NCI-H2227 treated with DMSO at 0.1 percent for 48 hours (cell line): Measurements from ENCODE around the gene PSAT1.
A peak's percentile ranks its signal among the peaks of the same experiment; 100 is the strongest.

Source experiments
- DNase-seq: peaks from one replicate; lab custom pipeline; 2025; lab: John Stamatoyannopoulos, UW

The PSAT1 gene

GRCh38 chr9:78292716-78293497, 4.0 kb upstream of the PSAT1 start:
- DNase-seq: no peak

- DNase-seq: no peak
Observed at GRCh38 chr9:78294290-78295176, 2.4 kb upstream of the PSAT1 start.

GRCh38 chr9:78295177-78295575, 1.7 kb upstream of the PSAT1 start:
- DNase-seq: no peak

- no peak for DNase-seq
Observed at GRCh38 chr9:78295731-78296130, 1.2 kb upstream of the PSAT1 start.

GRCh38 chr9:78296201-78296892, 578 bp upstream of the PSAT1 start:
- DNase-seq: peak; percentile 33

- DNase-seq: peak; percentile 24
Observed at GRCh38 chr9:78297672-78297961, 692 bp downstream of the PSAT1 start.

GRCh38 chr9:78298046-78298765, 1.3 kb downstream of the PSAT1 start:
- no peak for DNase-seq

- no peak for DNase-seq
Observed at GRCh38 chr9:78300209-78300608, 3.3 kb downstream of the PSAT1 start.

- no peak for DNase-seq
Observed at GRCh38 chr9:78301466-78301865, 4.5 kb downstream of the PSAT1 start.

GRCh38 chr9:78303377-78304062, 6.6 kb downstream of the PSAT1 start:
- DNase-seq: no peak

GRCh38 chr9:78304357-78304756, 7.4 kb downstream of the PSAT1 start:
- no peak for DNase-seq

GRCh38 chr9:78306222-78307076, 9.5 kb downstream of the PSAT1 start:
- DNase-seq: no peak

- no peak for DNase-seq
Observed at GRCh38 chr9:78307360-78307759, 10.4 kb downstream of the PSAT1 start.

- DNase-seq: no peak
Observed at GRCh38 chr9:78309066-78309465, 12.1 kb downstream of the PSAT1 start.

- no peak for DNase-seq
Observed at GRCh38 chr9:78311075-78311474, 14.2 kb downstream of the PSAT1 start.

GRCh38 chr9:78311886-78312524, 15.1 kb downstream of the PSAT1 start:
- no peak for DNase-seq

GRCh38 chr9:78314550-78314949, 17.6 kb downstream of the PSAT1 start:
- no peak for DNase-seq

GRCh38 chr9:78314953-78315870, 18.3 kb downstream of the PSAT1 start:
- no peak for DNase-seq
